GM18951 (cell line): ENCODE data around the gene KIF18B.
"Not testable (repeated sequence)": the region's sequence is repeated elsewhere in the genome, so short reads cannot be mapped to it uniquely, and the experiment has no call there.

Experiments used
- POLR2A ChIP-seq: IDR thresholded peaks from 4 replicates; pipeline ENCODE4 v1.6.1; 2011; ENCODE audit warnings: mild to moderate bottlenecking; ENCODE audit not compliant: insufficient read length, insufficient read depth; ENCODE audit errors: extremely low read depth
- in situ Hi-C: fragments of 300-500 bp; cut with MboI; formaldehyde crosslinking; loops from one replicate; pipeline ENCODE4 v1.12.0; 2022; ENCODE audit warnings: low sequenced_read_pairs, mixed read lengths, inconsistent platforms; ENCODE audit not compliant: unreplicated experiment

Gene KIF18B

GRCh38 chr17:44966348-44967025, 18.9 kb upstream of the KIF18B start:
- in situ Hi-C loops = no loop called here
- no peak for TF ChIP-seq POLR2A

- no peak for TF ChIP-seq POLR2A
- in situ Hi-C loops = no loop called here
These were observed 18.1 kb upstream of the KIF18B start for GRCh38 chr17:44965481-44966234.

DNA sequence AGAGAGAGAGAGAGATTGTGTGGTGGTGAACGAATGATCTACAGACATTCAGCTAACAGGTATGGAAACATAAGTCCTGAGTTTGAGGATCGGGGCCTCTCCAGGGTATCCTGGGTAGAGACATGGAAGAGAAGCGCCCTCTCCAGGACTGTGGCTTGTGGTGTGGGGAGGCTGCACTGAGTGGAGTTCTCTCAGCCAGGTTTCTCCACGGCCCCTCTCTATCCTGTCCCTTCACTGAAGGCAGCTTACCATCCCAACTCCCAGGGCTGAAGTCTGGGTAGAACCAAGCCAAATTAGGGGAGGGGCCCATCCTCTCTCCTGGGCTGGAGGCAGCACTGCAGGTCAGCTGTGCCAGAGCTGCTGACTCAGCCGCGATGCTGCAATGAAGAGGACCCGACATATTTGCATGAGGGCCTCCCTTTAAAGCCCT, 14.4 kb upstream of the KIF18B start:
- in situ Hi-C loops = no loop called here

DNA sequence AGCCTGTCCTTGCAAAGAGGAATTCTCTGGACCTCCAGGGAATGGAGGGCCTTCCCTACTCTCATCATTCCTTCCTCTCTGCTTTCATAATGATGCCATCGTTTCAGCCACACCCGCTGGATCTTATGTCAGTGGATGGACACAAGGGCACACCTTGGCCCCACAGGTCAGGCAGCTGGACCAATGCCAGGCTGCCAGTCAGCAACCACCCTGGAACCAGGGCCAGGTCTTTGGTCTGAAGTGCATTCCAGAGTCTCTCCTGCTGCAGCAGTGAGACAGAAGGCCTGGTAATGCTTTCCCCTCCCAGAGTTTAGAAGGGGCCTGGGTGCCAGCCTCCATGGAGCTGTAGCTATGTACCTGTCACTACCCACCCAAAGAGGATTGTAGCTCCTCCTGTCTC, 13.1 kb upstream of the KIF18B start:
- in situ Hi-C loops = no loop called here
- TF ChIP-seq POLR2A = no peak

More for the DNA sequence above, 14.4 kb upstream of the KIF18B start:
- TF ChIP-seq POLR2A = no peak

- in situ Hi-C loops = no loop called here
- no peak for TF ChIP-seq POLR2A
These were observed 12.4 kb upstream of the KIF18B start for GRCh38 chr17:44959821-44960531.

- no peak for TF ChIP-seq POLR2A
- in situ Hi-C loops = no loop called here
These were observed 9.7 kb upstream of the KIF18B start for GRCh38 chr17:44956998-44957981.

DNA sequence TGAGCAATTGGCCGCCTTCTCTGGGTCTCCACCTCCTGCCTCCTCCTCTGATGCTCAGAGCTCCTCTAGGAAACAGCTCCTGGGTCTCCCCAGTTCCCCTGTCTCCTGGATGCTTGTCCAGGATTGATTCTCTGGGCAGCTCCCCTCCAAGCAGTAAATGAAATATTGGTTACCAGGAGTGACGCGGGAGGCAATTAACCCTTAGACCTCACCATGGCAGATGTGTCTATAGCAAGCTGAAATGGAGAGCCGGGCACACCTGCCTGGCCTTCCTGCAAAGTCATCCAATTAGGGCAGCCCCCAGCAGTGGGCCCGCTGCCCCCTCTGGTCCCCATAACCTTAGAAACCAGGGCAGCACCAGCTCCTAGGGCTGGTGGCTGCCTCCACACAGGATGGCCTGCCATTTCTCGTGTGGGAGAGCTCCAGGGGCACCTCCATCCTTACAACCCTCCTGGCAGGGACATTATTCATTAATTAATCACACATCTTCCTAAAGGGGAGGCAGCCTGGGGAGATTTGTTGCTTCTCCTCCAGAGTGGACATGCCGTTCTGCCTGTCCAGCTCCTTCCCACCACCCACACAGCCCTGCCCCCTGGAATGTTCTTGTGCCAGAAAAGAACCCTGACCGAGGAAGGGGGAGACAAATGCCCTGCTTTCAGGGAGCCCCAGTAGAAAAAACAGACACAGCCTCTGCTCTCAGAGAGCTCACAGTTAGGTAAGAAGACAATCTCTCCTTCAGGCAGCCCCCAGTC, 8.3 kb upstream of the KIF18B start:
- in situ Hi-C loops = no loop called here
- TF ChIP-seq POLR2A = no peak

DNA sequence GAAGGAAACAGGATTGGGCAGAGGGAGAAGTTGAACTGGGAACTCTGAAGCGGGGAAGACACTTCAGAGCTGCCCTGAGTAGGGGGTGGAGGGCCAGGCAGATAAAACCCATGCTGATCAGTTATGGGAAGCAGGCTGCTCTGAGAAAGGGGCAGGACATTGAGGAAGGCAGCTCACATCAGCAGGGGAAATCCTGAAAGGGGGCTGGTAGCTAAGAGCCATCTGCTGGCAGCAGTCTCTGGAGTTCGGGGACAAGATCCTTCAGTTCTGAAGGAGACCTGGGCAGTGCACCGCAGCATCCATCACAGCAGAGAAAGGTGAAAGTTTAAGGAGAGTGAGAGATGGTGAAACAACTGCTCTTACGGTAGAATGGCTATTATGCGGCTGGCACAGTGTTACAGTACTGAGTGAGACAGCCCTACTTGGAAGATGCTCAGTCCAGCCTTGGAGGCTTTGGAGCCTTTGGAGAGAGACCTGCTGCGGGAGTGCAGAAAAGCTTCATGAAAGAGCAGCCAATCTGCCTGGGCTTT, 5.4 kb upstream of the KIF18B start:
- no peak for TF ChIP-seq POLR2A
- in situ Hi-C loops = no loop called here

GRCh38 chr17:44948315-44948795, 782 bp upstream of the KIF18B start:
- in situ Hi-C loops = no loop called here
- no peak for TF ChIP-seq POLR2A

GRCh38 chr17:44945652-44946051, 1.9 kb downstream of the KIF18B start:
- in situ Hi-C loops = not testable (repeated sequence)

GRCh38 chr17:44942456-44942855, 5.1 kb downstream of the KIF18B start:
- in situ Hi-C loops = no loop called here

GRCh38 chr17:44941712-44942331, 5.8 kb downstream of the KIF18B start:
- TF ChIP-seq POLR2A = no peak
- in situ Hi-C loops = no loop called here

More at GRCh38 chr17:44942456-44942855, 5.1 kb downstream of the KIF18B start:
- no peak for TF ChIP-seq POLR2A
